Inflammatory macrophage treated with lipopolysaccharide for 1 hour (primary cell): ENCODE measurements around the gene POU5F1.
A peak's percentile ranks its signal among the peaks of the same experiment; 100 is the strongest.

ENCODE experiments used
- DNase-seq, 2 donors: peaks; one replicate each; pipeline ENCODE4 v3.0.0-alpha.2; 2020 to 2022

Gene POU5F1

GRCh38 chr6:31138982-31139381 is 31.5 kb downstream of the POU5F1 start, which contains the start of gene PSORS1C2:
TSS of gene PSORS1C2 (minus strand) at chr6:31139066. CDS start at chr6:31139026, 40 bp downstream.
- DNase-seq: no peak

- DNase-seq: no peak
Observed at GRCh38 chr6:31135710-31136109, 34.8 kb downstream of the POU5F1 start.

- DNase-seq: no peak
Observed at GRCh38 chr6:31132806-31133205, 37.7 kb downstream of the POU5F1 start.

- no peak for DNase-seq
Observed at GRCh38 chr6:31131595-31131994, 38.9 kb downstream of the POU5F1 start.

- no peak for DNase-seq
Observed at GRCh38 chr6:31130751-31131150, 39.7 kb downstream of the POU5F1 start.

GRCh38 chr6:31129130-31129529 is 41.4 kb downstream of the POU5F1 start:
- DNase-seq: no peak

- DNase-seq: peak in 1 of 2 donors; percentile 63
Observed at GRCh38 chr6:31128093-31128676, 42.3 kb downstream of the POU5F1 start.

- no peak for DNase-seq
Observed at GRCh38 chr6:31126396-31127175, 43.9 kb downstream of the POU5F1 start.

- peak in 1 of 2 donors; percentile 38 for DNase-seq
Observed at GRCh38 chr6:31125586-31126363, 44.7 kb downstream of the POU5F1 start.

GRCh38 chr6:31125162-31125561 is 45.3 kb downstream of the POU5F1 start:
- DNase-seq: no peak

GRCh38 chr6:31122791-31123706 is 47.4 kb downstream of the POU5F1 start:
- DNase-seq: peak in 1 of 2 donors; percentile 14

GRCh38 chr6:31121131-31121790 is 49.2 kb downstream of the POU5F1 start:
- no peak for DNase-seq

- no peak for DNase-seq
Observed at GRCh38 chr6:31120151-31120915, 50.1 kb downstream of the POU5F1 start, which contains the start of gene CDSN. TSS of gene CDSN (minus strand) at chr6:31120446. CDS start at chr6:31120419, 27 bp downstream.

GRCh38 chr6:31118178-31118577 is 52.3 kb downstream of the POU5F1 start:
- no peak for DNase-seq

- no peak for DNase-seq
Observed at GRCh38 chr6:31116661-31117385, 53.7 kb downstream of the POU5F1 start.

- no peak for DNase-seq
Observed at GRCh38 chr6:31115941-31116560, 54.4 kb downstream of the POU5F1 start.

GRCh38 chr6:31114970-31115849 is 55.3 kb downstream of the POU5F1 start:
- peak in 1 of 2 donors; percentile 31 for DNase-seq

- no peak for DNase-seq
Observed at GRCh38 chr6:31114541-31114878, 56.0 kb downstream of the POU5F1 start, which contains the start of gene PSORS1C1. TSS of gene PSORS1C1 (plus strand) at chr6:31114800. CDS start at chr6:31129633, 14,833 bp downstream.
